HL-60 (cell line): ENCODE results near the gene CD276.

ENCODE experiments used
- GABPA ChIP-seq: IDR thresholded peaks from 2 replicates; pipeline ENCODE4 v1.6.1; 2012; ENCODE audit warnings: low read depth
- POLR2AphosphoS5 ChIP-seq: IDR thresholded peaks from 2 replicates; pipeline ENCODE4 v1.6.1; 2012; ENCODE audit warnings: low read depth
- SPI1 ChIP-seq: IDR thresholded peaks from 2 replicates; pipeline ENCODE4 v1.6.1; 2012; ENCODE audit warnings: low read depth, mild to moderate bottlenecking, borderline replicate concordance
- TF ChIP-seq, protein P1 (sequence below): IDR thresholded peaks from one replicate; pipeline ENCODE4 v1.5.1; 2011; ENCODE audit warnings: low read length, control low read depth, inconsistent platforms; ENCODE audit not compliant: insufficient read depth

DNA sequence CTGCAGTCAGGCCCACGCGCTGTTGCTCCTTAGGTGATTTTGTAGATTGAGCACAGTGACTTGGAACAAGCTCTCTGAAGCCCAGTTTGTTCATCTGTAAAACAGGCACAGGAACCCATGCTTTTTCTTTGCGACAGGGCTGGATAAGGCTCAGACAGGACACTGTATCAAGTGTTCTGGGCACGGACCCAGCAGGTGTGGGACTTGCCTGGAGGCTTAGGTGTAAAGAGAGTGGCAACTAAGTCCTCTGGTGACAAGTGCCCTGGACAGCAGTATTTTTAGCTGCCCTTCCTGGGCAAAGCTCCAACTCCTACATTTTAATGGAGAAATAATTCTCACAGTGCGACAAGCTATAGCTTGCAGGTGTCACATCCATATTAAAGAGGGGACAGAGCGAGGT is 32.2 kb downstream of the CD276 start:
- TF ChIP-seq, protein P1, sequence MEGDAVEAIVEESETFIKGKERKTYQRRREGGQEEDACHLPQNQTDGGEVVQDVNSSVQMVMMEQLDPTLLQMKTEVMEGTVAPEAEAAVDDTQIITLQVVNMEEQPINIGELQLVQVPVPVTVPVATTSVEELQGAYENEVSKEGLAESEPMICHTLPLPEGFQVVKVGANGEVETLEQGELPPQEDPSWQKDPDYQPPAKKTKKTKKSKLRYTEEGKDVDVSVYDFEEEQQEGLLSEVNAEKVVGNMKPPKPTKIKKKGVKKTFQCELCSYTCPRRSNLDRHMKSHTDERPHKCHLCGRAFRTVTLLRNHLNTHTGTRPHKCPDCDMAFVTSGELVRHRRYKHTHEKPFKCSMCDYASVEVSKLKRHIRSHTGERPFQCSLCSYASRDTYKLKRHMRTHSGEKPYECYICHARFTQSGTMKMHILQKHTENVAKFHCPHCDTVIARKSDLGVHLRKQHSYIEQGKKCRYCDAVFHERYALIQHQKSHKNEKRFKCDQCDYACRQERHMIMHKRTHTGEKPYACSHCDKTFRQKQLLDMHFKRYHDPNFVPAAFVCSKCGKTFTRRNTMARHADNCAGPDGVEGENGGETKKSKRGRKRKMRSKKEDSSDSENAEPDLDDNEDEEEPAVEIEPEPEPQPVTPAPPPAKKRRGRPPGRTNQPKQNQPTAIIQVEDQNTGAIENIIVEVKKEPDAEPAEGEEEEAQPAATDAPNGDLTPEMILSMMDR, result no peak
- no peak for TF ChIP-seq GABPA
- TF ChIP-seq POLR2AphosphoS5, result no peak
- no peak for TF ChIP-seq SPI1
